Bone marrow (tissue), 2 donors: ENCODE data around the gene NANP.
"Not testable (repeated sequence)": the region's sequence is repeated elsewhere in the genome, so short reads cannot be mapped to it uniquely, and the experiment has no call there.

Experiments
- DNase-seq, 2 donors: peaks; one replicate each; lab custom pipeline; 2025; lab: John Stamatoyannopoulos, UW

The NANP gene, protein sequence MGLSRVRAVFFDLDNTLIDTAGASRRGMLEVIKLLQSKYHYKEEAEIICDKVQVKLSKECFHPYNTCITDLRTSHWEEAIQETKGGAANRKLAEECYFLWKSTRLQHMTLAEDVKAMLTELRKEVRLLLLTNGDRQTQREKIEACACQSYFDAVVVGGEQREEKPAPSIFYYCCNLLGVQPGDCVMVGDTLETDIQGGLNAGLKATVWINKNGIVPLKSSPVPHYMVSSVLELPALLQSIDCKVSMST

DNA sequence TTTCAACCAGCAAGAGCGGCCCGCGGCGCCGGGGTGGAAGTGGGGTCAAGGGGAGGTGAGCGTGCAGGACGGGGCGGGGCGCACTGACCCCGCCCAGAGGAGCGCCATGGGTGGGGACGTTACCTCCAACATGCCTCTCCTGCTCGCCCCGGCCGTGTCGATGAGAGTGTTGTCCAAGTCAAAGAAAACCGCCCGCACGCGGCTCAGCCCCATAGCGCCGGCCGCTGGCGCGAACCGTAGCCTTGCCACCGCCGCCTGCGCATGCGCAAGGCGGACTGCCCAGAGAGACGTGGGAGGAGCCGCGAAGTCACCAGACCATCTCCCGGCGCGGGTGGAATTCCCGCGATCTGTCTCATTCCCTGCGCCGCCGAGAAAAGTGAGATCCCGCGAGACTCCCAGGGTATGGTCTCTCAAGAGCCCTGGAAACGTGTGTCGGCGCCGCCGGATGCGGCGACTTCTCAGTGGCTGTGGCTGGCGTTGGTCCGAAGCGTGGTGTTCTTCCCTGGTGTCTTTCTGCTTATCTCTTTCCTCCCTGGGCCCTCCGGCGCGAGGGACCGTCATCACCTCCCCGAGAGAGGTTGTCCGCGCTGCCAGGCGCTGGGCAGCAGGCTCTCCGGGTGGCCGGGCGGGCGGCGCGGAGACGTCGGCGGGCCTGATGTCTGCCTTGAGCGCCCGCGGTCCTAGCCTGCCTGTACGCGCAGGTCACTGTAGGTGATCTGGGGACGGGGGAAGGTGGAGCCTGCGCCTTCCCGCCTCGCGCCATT, at the start of gene NANP:
TSS of gene NANP (minus strand) at position 279 of the 764 bp plus-strand sequence. CDS start at position 213, 66 bp downstream.
- DNase-seq, result peak; percentile 89 to 90

GRCh38 chr20:25672659-25673235, 48.9 kb upstream of the NANP start:
- no peak for DNase-seq

- DNase-seq, result no peak
Measured at GRCh38 chr20:25669826-25670422, 46.1 kb upstream of the NANP start.

GRCh38 chr20:25668446-25668845, 44.6 kb upstream of the NANP start:
- DNase-seq, result no peak

- DNase-seq, result no peak
Measured at GRCh38 chr20:25659999-25660398, 36.2 kb upstream of the NANP start.

- no peak for DNase-seq
Measured at GRCh38 chr20:25654487-25654886, 30.7 kb upstream of the NANP start.

DNA sequence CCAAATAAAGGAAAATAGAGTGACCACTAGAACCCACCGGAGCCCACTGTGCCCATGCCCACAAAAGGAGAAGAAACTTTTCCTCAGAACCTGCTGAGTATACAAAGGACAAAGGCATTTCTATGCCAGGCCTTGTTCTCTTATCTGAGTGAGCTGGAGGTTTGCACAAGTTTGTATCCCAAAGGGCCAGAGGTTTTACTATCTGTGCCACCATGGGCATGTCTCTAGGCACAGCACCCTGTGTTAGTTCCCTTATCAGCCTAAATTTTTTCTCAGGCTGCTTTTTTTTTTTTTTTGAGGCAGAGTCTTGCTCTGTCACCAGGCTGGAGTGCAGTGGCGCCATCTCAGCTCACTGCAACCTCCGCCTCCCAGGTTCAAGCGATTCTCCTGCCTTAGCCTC, 29.1 kb upstream of the NANP start:
- DNase-seq, result not testable (repeated sequence)

GRCh38 chr20:25644814-25645213, 21.0 kb upstream of the NANP start:
- no peak for DNase-seq

DNA sequence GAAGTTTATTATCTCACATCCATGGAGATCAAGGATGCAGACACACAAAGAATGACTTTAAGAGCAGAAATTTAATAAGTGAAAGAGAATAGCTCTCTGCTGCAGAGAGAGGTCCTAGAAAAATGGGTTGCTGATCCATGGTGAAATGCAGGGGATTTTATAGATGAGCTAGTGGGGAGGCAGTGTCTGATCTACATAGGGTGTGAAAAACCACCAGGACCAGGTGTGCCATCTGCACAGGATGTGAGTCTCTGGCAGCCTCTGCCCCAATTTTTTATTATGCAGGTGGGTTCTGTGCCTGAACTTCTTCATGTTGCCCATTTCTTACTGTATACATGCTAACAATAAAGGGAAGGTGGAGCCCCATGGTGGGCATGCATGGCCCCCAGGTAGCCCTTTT, 19.9 kb upstream of the NANP start:
- DNase-seq, result no peak

- DNase-seq, result no peak
Measured at GRCh38 chr20:25637247-25637646, 13.4 kb upstream of the NANP start.

DNA sequence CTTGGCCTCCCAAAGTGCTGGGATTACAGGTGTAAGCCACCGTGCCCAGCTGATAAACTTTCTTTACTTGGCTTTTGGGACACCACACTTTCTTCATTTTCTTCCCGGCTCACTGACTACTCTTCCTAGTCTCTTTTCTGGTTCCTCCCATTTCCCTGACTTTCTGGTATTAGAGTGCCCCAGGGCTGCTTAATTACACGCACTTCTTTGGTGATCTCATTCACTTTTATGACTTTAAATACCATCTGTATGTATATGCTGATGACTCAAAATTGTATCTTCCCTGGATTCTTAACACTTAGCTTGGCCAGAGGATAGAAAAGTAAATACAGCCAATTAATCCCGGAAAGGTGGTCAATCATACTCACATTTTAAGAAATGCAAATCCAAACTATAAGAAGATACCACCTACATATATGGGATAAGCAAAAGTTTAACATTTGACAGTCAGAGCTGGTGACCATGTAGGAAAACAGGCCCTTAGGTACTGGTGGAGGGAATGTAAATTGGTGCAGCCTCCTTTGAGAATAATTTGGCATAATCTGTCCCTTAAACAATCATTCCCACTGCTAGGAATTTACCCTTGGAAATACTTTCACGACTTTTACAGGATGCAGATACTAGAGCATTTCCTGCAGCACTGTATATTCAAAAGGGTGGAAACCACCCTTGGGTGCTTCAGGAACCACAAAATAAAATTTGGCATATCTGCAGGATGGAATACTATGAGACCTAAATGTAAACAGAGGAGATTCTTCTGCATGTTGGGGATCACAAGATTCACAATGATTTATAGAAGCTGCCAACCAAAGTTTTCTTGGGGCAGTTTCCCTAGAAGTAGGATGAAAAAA, 9.4 kb upstream of the NANP start:
- no peak for DNase-seq

GRCh38 chr20:25630615-25631014, 6.8 kb upstream of the NANP start:
- DNase-seq, result not testable (repeated sequence)

DNA sequence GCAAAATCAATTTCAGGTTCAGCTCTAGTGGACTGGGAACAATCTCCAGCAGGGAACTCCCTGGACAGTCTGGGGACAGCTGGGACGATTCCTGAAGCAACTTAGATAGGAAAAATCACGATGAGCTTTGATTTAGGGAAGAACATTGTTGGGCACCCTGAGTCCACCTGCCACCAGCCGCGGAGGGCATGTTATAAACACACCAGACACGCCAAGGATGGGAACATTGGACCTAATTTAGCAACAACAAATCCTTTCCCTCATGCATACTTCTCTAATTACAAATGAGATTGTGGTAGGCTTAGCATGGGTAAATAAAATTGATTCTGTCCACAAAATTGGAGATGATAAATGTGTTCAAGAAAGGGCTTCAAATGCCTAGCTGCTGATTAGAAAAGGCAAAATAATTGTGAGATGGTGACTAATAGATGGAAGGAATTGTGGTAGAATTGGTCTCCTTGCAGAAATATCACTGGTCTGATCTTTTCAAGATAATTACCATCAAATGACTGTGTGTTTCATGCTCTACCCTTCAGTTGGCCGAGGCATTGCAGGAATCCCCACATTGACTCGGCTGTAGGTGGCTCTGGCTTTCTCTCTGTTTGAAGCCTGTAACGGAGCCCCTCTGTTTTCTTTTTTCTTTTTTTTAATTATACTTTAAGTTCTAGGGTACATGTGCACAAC, 6.1 kb upstream of the NANP start:
- DNase-seq, result no peak

DNA sequence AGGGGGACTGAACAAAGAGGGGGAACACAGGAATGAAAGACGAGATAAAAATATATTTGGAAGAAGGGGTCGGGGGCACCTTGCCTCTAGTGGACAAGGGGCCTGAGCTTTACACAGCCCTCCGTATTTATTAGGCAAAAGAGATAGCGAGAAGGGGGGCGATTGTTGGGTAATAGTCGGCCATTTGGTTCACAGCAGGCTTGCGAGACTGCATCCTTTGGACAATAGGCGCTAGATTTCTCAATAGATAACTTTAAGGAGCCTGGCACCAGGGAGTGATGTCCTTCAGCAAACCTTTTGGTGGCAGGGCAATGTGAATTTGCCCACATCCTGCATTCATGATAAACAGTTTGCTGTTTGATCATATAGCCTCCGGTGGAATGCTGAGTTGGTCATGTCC, 3.0 kb upstream of the NANP start:
- no peak for DNase-seq

GRCh38 chr20:25624500-25624939, 706 bp upstream of the NANP start:
- no peak for DNase-seq

DNA sequence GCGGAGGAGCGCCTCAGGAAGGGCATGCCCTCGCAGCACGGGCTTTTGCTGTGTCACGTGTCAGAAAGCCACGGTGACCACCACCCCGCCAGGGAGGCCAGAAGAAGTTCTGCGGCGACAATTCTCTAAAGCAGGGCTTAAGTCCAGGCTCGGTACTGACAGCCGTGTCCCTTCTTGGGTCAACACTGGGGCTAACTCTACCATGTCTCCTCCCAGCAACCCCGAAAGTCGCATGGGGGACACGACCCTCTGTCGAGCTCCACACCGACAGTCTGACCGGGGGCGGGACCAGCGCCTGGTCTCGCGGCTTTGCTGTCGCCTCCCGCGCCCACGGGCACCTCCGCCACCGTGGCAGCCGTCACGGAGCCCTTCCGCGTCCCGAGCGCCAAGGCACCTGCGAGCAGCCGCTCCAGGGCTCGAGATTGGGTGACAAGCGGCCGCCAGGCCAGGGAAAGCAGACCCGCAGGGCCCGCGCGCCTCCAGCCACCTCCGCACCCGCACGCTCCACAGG, 534 bp downstream of the NANP start:
- peak in 1 of 2 donors; percentile 64 for DNase-seq

DNA sequence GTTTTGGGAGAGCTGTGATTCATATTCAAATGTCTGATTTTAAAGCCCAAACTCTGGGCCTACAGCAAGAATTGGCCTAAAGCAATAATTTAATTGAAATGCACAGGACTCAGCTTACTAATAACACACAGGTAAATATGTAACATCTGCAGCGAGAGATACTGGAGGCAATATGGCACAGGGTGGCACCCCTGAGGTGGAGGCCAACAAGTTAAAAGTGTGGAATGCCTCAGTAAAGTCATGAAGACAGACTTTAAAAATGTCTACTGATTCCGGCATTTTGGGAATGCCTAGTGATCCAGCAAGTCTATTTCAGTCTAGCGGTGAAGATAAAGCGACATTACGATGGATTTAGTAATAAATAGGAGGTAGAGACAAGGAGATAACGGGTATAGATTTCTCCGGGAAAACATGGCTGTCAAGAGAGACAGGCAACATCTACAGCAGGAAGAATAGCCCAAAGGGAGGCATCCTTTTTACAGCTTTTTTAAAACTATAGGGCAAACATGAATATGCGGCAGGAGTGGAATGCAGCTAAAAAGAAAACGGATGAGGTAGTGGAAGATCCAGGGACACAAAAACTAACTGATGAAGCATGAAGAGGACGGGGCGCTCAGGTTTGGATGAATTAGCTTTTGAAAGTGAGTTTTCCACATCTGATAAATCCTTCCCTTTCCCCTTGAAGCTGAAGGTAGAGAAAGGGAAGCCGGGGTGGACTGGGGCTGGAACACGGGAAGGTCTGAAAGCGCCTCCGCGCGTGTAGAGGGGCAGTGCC, 1.2 kb downstream of the NANP start:
- peak in 1 of 2 donors; percentile 1 for DNase-seq

DNA sequence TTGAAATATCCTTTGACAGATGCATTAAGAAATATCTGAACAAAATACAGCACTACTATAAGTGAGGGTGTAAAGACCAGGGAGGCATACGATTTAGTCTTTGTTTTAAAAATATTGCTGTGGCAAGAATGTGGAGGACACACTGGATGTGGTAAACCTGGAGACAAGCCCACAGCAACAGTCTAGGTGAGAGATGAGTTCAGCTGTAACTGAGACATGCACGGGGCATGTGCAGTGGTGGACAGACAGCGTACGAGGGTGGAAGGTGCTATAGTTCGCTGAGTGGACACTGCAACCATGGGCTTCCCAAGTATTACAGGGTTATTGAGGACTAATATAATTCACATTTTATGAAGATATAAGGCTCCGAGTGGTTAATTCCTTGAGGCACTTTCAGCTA, 1.8 kb downstream of the NANP start:
- no peak for DNase-seq

DNA sequence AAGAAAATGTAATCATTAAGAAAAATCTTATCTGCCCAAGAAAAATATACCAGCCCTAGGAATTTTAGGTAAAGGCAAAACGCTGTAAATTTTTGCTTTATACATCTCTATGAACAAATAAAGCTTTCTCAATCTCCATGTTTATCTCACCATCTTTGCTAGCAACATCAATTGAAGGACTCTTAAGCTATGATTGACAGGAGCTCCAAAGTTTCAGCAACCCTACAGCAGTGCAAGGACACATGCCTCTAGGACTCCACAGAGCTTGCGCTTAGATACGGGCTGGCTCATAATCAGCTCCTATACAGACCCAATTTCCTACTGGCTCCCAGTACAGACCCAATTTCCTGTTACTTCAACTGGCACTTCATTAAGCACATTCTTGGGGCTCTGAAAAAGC, 4.3 kb downstream of the NANP start:
- no peak for DNase-seq

DNA sequence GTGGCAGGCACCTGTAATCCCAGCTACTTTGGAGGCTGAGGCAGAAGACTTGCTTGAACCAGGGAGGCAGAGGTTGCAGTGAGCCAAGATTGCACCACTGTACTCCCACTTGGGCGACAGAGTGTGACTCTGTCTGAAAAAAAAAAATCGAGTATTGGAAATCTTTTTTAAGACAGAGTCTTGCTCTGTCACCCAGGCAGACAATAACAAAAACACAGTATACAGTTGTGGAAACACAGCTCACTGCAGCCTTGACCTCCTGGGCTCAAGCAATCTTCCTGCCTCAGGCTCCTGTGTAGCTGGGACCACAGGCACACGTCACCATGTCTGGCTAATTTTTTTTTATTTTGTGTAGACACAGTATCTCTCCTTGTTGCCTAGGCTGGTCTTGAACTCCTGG, 15.0 kb downstream of the NANP start:
- DNase-seq, result no peak
